Keratinocyte (primary cell): ENCODE measurements around the gene LZTS2. TPM values are rescaled to one million over a fixed set of nuclear protein-coding genes. Genes with fewer than 3 reads are reported as not detected.

Experiments used
- DNase-seq: peaks from one replicate; pipeline ENCODE4 v3.0.0-alpha.2; 2011; ENCODE audit warnings: low read depth, missing footprints, low spot score
- FAIRE-seq: peaks from 2 replicates; lab custom pipeline; 2011; peaks lifted over from hg19 to GRCh38; lab: Jason Lieb, UNC
- H2AFZ ChIP-seq: 2 replicates; pipeline ENCODE4 v1.6.0; 2012; ENCODE audit warnings: low read length, control low read depth, inconsistent platforms; ENCODE audit not compliant: control insufficient read depth
- H3K27ac ChIP-seq: 2 replicates; pipeline ENCODE4 v1.5.1; 2011; ENCODE audit warnings: low read length; ENCODE audit not compliant: control insufficient read depth, insufficient read depth
- H3K27me3 ChIP-seq: 3 replicates; pipeline ENCODE4 v1.6.0; 2011; ENCODE audit warnings: low read length; ENCODE audit not compliant: control insufficient read depth, insufficient read depth; ENCODE audit errors: extremely low read depth
- H3K36me3 ChIP-seq, 2 experiments: 2 replicates in 1 of 2; 3 replicates in 1 of 2; pipeline ENCODE4 v1.5.1; 2011; ENCODE audit warnings: low read length in 2 of 2, mild to moderate bottlenecking in 1 of 2; ENCODE audit not compliant: control insufficient read depth in 2 of 2, insufficient read depth in 2 of 2; ENCODE audit errors: extremely low read depth in 1 of 2
- H3K4me1 ChIP-seq: 3 replicates; pipeline ENCODE4 v1.5.1; 2011; ENCODE audit warnings: low read length; ENCODE audit not compliant: control insufficient read depth, insufficient read depth; ENCODE audit errors: extremely low read depth
- H3K4me2 ChIP-seq: 3 replicates; pipeline ENCODE4 v1.6.0; 2011; ENCODE audit warnings: low read depth, low read length; ENCODE audit not compliant: control insufficient read depth, insufficient read depth; ENCODE audit errors: extremely low read depth
- H3K4me3 ChIP-seq, 3 experiments: fragments of 200-600 bp in 1 of 3; sonication (generic) in 1 of 3; 2 replicates in 2 of 3; 3 replicates in 1 of 3; pipeline ENCODE4 v1.5.1; 2011 to 2016; ENCODE audit warnings: low read length in 3 of 3, mild to moderate bottlenecking in 3 of 3, control low read depth in 2 of 3, inconsistent platforms in 1 of 3, low read depth in 1 of 3, mixed read lengths in 1 of 3, mixed run types in 1 of 3, moderate library complexity in 1 of 3; ENCODE audit not compliant: control insufficient read depth in 2 of 3, insufficient read depth in 2 of 3; ENCODE audit errors: extremely low read depth in 1 of 3
- H3K79me2 ChIP-seq: 2 replicates; pipeline ENCODE4 v1.6.0; 2012; ENCODE audit warnings: low read length; ENCODE audit not compliant: control insufficient read depth, insufficient read depth
- H3K9ac ChIP-seq: 3 replicates; pipeline ENCODE4 v1.6.0; 2011; ENCODE audit warnings: low read length; ENCODE audit not compliant: control insufficient read depth, insufficient read depth; ENCODE audit errors: extremely low read depth
- H3K9me1 ChIP-seq: 3 replicates; pipeline ENCODE4 v1.6.0; 2011; ENCODE audit warnings: low read length; ENCODE audit not compliant: control insufficient read depth, insufficient read depth; ENCODE audit errors: extremely low read depth
- H3K9me3 ChIP-seq: 2 replicates; pipeline ENCODE4 v1.5.1; 2012; ENCODE audit warnings: low read depth, low read length; ENCODE audit not compliant: control insufficient read depth
- H4K20me1 ChIP-seq: 3 replicates; pipeline ENCODE4 v1.6.0; 2011; ENCODE audit warnings: low read length; ENCODE audit not compliant: control insufficient read depth, insufficient read depth; ENCODE audit errors: extremely low read depth
- CTCF ChIP-seq, 3 experiments: IDR thresholded peaks in 1 of 3; conservative IDR thresholded peaks in 1 of 3; optimal IDR thresholded peaks in 1 of 3; 2 replicates in 2 of 3; 3 replicates in 1 of 3; pipeline versions ENCODE3 to v1.5.1; 2011; ENCODE audit warnings: low read length in 3 of 3, mild to moderate bottlenecking in 3 of 3, moderate library complexity in 2 of 3, control low read depth in 1 of 3, inconsistent platforms in 1 of 3; ENCODE audit not compliant: insufficient read depth in 2 of 3; ENCODE audit errors: extremely low read depth in 1 of 3
- EZH2 ChIP-seq: IDR thresholded peaks from one replicate; pipeline ENCODE4 v1.6.1; 2012; ENCODE audit warnings: inconsistent platforms, mild to moderate bottlenecking, low read length, moderate library complexity
- dilution Hi-C: fragments of 300-500 bp; cut with MboI; formaldehyde crosslinking; loops from one replicate; pipeline ENCODE4 v1.7.0; 2020; ENCODE audit warnings: low sequenced_read_pairs; ENCODE audit not compliant: extremely low pct_ligation_motif_present
- polyA plus RNA-seq, 5 experiments: library from polyadenylated mRNA; depleted of rRNA in 3 of 5; stranded (reverse) in 3 of 5; stranded (forward) in 1 of 5; unstranded in 1 of 5; fragments of >200 nt; gene quantifications; 1 replicate in 1 of 5; 2 replicates in 3 of 5; 3 replicates in 1 of 5; pipeline versions ENCODE4 v1.2.1 to v1.2.3, GENCODE V29; 2011 to 2012; ENCODE audit warnings: missing spikeins in 2 of 5, low read depth in 1 of 5, low replicate concordance in 1 of 5

LZTS2 gene
- polyA plus RNA-seq, 1 donor (not counting 4 experiments of a cell fraction or from before 2014, with no cell fraction given), result 18.6 TPM

- peak overlapping the region; percentile 59 for H3K4me2 ChIP-seq
- TF ChIP-seq CTCF (optimal IDR thresholded peaks at IDR 0.05 in 1 of 3, IDR thresholded peaks at IDR 0.05 in 1 of 3, conservative IDR thresholded peaks at IDR 0.05 in 1 of 3; ENCODE audit: extremely low read depth in 1 of 3, insufficient read depth in 2 of 3, low read length in 3 of 3), result no peak
- no peak for TF ChIP-seq EZH2
- H3K9ac ChIP-seq, result no peak overlapping the region
- no peaks in the 10 kb centered on the region for H4K20me1 ChIP-seq
- no peak overlapping the region for H3K27ac ChIP-seq
- dilution Hi-C loops, result no loop called here
- no peaks in the 10 kb centered on the region for H3K4me1 ChIP-seq
- FAIRE-seq, result no peak
- no peaks in the 10 kb centered on the region for H3K9me3 ChIP-seq
- no peaks in the 10 kb centered on the region for H3K36me3 ChIP-seq
- no peak overlapping the region for H3K4me3 ChIP-seq
- H3K9me1 ChIP-seq, result peaks cover 2% of the 10 kb centered on the region
- no peaks in the 10 kb centered on the region for H3K79me2 ChIP-seq
- no peaks in the 10 kb centered on the region for H3K27me3 ChIP-seq
- no peak for DNase-seq
- no peak overlapping the region for H2AFZ ChIP-seq
Measured at GRCh38 chr10:100970076-100970913, 29.3 kb upstream of the LZTS2 start.

DNA sequence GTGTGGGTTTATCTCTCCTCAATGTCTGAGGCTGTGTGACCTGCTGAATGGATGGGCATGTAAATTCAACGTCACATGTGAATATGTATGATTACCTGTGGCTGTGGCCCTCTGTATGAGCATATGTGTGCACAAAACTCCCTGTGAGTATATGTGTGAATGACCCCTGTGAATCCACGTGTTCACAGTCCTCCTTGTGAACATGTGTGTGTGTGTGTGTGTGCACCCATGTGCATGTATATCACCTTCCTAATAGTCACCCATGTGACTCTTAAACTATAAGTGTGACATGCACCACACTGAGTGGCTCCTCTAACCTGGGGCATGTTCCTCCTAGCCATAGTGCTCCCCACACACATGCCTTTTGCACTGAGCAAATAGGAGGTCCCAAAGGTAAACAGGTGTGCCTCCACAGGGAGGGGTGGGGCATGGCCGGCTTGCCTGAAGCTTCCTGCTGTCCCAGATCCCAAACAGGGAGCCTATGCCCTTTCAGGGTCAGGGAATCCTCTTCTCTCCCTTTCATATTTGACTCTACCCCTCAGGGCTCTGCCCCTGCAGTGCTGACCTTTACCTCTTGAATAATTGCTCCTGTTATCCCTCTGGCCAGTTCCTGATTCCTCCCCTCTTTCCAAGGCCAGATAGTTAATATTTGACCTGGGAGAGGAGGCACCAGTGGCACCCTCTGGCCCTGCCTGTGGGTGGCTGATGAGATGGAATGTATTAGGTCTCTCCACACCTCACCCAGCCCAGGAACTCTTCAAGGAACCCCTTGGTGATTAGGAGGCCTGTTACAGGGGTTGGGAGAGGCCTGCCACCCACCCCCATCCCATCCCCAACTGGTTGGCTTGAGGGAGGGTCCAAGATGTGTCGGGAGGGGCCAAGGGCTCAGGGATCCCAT is 28.4 kb upstream of the LZTS2 start:
- DNase-seq, result no peak
- Histone ChIP-seq H2AFZ (no peak overlapping the region), H3K27me3 (no peaks in the 10 kb centered on the region), H3K9me1 (peaks cover 2% of the 10 kb centered on the region), H3K79me2 (no peaks in the 10 kb centered on the region), H3K27ac (no peak overlapping the region), H3K36me3 (no peaks in the 10 kb centered on the region), H3K4me2 (no peak overlapping the region), H3K4me1 (no peaks in the 10 kb centered on the region), H4K20me1 (no peaks in the 10 kb centered on the region), H3K4me3 (no peak overlapping the region), H3K9ac (no peak overlapping the region), H3K9me3 (no peaks in the 10 kb centered on the region)
- TF ChIP-seq CTCF (optimal IDR thresholded peaks at IDR 0.05 in 1 of 3, IDR thresholded peaks at IDR 0.05 in 1 of 3, conservative IDR thresholded peaks at IDR 0.05 in 1 of 3; ENCODE audit: extremely low read depth in 1 of 3, insufficient read depth in 2 of 3, low read length in 3 of 3), result no peak
- no peak for TF ChIP-seq EZH2
- dilution Hi-C loops, result no loop called here
- no peak for FAIRE-seq
